GM12874 (cell line): ENCODE results near the gene ATP10A.
A peak's percentile ranks its signal among the peaks of the same experiment; 100 is the strongest.

Experiments used
- TF ChIP-seq, protein P1 (sequence below): IDR thresholded peaks from 2 replicates; pipeline ENCODE4 v1.5.1; 2011; ENCODE audit warnings: low read depth, mild to moderate bottlenecking, control low read depth, low read length, moderate library complexity; ENCODE audit not compliant: insufficient read depth

Gene ATP10A

GRCh38 chr15:25787381-25787780 lies 75.7 kb downstream of the ATP10A start:
- TF ChIP-seq, protein P1, sequence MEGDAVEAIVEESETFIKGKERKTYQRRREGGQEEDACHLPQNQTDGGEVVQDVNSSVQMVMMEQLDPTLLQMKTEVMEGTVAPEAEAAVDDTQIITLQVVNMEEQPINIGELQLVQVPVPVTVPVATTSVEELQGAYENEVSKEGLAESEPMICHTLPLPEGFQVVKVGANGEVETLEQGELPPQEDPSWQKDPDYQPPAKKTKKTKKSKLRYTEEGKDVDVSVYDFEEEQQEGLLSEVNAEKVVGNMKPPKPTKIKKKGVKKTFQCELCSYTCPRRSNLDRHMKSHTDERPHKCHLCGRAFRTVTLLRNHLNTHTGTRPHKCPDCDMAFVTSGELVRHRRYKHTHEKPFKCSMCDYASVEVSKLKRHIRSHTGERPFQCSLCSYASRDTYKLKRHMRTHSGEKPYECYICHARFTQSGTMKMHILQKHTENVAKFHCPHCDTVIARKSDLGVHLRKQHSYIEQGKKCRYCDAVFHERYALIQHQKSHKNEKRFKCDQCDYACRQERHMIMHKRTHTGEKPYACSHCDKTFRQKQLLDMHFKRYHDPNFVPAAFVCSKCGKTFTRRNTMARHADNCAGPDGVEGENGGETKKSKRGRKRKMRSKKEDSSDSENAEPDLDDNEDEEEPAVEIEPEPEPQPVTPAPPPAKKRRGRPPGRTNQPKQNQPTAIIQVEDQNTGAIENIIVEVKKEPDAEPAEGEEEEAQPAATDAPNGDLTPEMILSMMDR = no peak

DNA sequence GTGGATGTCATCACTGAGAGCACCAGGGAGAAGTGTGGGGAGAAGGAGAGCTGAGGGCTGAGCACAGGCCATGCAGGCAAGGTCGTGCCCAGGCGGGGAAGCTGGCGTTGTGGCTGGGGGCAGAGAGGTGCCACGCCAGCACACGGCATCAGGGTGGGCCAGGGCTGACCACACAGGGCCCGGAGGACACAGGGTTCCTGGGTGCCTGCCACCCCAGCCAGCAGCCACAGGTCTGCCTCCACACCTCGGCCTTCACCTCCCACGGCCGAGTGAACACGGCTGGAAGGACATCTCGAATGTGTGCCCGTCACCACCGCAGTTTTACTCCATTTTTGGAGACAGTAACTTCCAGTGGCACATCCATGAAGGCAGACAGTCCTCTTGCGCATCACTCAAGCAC lies 77.1 kb downstream of the ATP10A start:
- TF ChIP-seq, protein P1 = no peak

DNA sequence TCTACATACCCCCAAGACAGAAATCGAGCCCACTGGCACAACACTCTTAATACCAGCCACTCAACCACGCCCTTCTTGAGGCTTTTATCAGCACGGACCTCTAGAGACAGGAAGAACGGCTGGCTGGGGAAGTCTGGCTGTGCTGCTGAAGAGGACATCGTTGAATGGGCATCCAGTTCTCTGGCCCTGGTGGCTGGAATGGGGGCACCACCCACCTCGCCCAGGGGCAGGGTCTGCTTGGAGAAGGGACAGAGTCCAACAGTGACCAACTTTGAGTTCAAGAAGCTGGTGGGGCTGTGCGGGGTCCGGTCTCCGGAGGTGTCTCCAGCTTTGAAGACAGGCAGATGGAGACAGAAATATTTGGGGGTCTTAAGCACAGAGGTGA lies 77.5 kb downstream of the ATP10A start:
- TF ChIP-seq, protein P1 = no peak

DNA sequence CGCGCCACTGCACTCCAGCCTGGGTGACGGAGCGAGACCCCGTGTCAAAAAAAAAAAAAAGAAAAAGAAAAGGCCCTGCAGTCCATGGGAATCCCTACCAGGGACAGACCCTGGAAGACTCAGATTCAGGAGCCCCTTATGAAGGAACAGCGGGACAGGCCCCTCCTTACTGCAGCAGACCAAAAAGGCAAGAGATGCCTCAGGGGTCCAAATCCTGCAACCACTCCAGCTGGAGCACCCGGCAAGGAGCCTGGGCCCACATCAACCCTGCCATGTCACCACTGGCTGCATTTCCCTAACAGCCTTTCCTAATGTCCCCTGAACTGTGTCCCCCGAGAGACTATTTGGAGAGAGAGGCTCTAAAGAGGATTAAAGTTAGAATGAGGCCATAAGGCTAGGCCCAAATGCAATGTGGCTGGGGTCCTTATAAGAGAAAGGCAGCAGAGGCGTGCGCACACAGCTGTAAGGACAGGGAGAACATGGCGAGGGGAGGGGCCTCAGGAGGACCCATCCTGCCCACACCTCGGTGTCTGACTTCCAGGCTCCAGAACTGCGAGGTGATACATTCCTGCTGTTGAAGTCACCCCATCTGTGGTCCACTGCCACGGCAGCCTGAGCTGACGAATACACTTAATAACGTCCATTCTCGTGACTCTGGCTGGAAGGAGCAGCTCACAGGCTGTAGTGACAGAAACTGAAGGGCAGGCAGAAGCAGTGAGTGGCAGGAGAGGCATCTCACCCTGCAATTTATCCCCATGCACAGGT lies 78.1 kb downstream of the ATP10A start:
- TF ChIP-seq, protein P1 = no peak

GRCh38 chr15:25783607-25784540 lies 79.3 kb downstream of the ATP10A start:
- TF ChIP-seq, protein P1 = peak; percentile 71

DNA sequence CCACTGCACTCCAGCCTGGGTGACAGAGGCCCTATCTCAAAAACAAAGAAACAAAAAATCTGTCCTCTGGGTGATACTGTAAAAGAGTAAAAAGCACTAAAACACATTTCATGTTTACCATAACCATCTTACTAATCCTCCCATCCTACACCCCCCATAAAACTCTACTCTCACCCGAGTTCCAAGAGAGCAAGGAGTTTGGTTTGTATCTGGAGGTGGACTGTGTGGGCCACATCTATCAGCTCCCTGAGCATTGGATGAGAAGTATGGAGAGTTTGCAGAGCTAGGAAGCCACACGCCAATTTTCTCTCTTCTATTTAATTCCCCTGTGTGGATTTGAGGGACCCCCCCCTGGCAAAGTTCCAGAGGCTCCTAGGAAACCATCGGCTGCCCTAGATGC lies 80.0 kb downstream of the ATP10A start:
- TF ChIP-seq, protein P1 = no peak

DNA sequence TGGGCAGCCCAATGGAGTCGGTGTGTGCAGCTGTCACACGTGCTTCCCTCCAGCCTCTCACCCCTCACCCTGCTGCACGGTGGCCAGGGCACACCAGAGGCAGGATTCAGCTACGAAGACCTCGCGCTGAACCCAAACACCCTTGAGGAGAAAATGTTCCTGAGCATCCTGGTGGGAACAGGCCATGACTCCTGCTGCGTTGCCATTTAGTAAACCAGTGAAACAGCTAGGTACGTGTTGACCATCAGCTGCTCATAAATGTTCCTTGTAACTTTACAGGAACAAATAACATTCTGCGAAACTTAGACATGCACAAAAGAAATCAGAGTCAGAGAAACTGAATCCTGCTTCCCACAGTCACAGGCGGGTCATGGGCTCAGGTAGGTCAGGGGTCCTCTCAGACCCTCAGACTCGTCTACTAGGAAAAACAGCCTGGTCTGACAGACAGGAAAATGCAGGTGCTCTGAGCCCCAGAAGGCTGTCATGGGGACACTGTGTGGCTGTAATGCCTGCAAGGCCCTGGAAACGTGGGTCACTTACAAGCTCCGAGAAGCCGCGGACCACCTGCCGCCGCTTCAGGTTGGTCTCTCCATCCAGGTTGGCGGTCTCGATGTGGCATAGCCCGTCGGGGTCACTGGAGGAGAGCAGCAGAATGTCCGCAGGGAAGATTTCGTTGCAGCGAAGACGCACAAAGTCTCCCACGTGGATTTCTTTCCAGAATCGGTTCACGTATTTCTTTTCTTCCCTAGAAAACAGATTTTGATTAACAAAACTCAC lies 82.5 kb downstream of the ATP10A start:
- TF ChIP-seq, protein P1 = no peak
